HepG2 (cell line): ENCODE data around the gene SPANXN4. TPM values are rescaled to one million over a fixed set of nuclear protein-coding genes. Genes with fewer than 3 reads are reported as not detected.

Experiments used
- ATAC-seq: fragments of 200-7000 bp; cut with Tn5 transposase; 3 replicates; pipeline ENCODE4 v1.9.1; 2020; ENCODE audit warnings: mild to moderate bottlenecking, moderate library complexity
- Bru-seq: library from RNA; stranded (reverse); fragments of 400-500 nt; gene quantifications from one replicate; lab custom pipeline; 2021; lab: Mats Ljungman, UMichigan
- BruChase-seq, 2 experiments: library from RNA; stranded (reverse); fragments of 400-500 nt; gene quantifications; one replicate each; lab custom pipeline; 2021; lab: Mats Ljungman, UMichigan
- BruUV-seq: library from RNA; stranded (reverse); fragments of 400-500 nt; replicated peaks from 2 replicates; lab custom pipeline; 2021; lab: Mats Ljungman, UMichigan
- CTCF ChIA-PET: fragments of 300-600 bp; formaldehyde crosslinking; extraction: SDS; loops from one replicate; lab custom pipeline; 2021; ENCODE audit warnings: low total read pairs, inconsistent platforms, low intra/inter-chr PET ratio; lab: Yijun Ruan, JAX
- POLR2A ChIA-PET: fragments of 350-600 bp; sonication (Branson Sonifier 250); formaldehyde crosslinking; loops from one replicate; lab custom pipeline; 2020; ENCODE audit warnings: antibody characterized with exemption, inconsistent platforms; lab: Yijun Ruan, JAX
- DNase-seq: peaks from one replicate; pipeline ENCODE4 v3.0.0-alpha.2; 2015; ENCODE audit warnings: low spot score
- FAIRE-seq: peaks from 3 replicates; lab custom pipeline; 2011; peaks lifted over from hg19 to GRCh38; lab: Jason Lieb, UNC
- H2AFZ ChIP-seq: one replicate; pipeline ENCODE4 v1.6.1; 2011; ENCODE audit warnings: low read length, inconsistent platforms
- H3K27ac ChIP-seq: fragments of 300-600 bp; 3 replicates; pipeline ENCODE4 v1.8.0; 2011; ENCODE audit warnings: mixed run types, mild to moderate bottlenecking, mixed read lengths, low read length, inconsistent platforms; ENCODE audit not compliant: insufficient read depth; ENCODE audit errors: extremely low read length
- H3K27me3 ChIP-seq, 2 experiments: fragments of 200-600 bp in 1 of 2; 2 replicates in 1 of 2; 3 replicates in 1 of 2; pipeline versions ENCODE4 v1.6.0 to v1.8.0; 2011; ENCODE audit warnings: low read length in 2 of 2, mild to moderate bottlenecking in 2 of 2, moderate library complexity in 2 of 2, inconsistent platforms in 1 of 2; ENCODE audit not compliant: insufficient read depth in 2 of 2, control insufficient read depth in 1 of 2
- H3K36me3 ChIP-seq, 2 experiments: fragments of 200-600 bp in 1 of 2; replicated peaks in 1 of 2; 2 replicates in 1 of 2; 3 replicates in 1 of 2; pipeline versions ENCODE4 v1.5.1 to v1.8.0; 2011; ENCODE audit warnings: low read length in 2 of 2, inconsistent platforms in 1 of 2; ENCODE audit not compliant: insufficient read depth in 2 of 2, control insufficient read depth in 1 of 2
- H3K4me1 ChIP-seq: 2 replicates; pipeline ENCODE4 v1.5.1; 2012; ENCODE audit warnings: low read length, inconsistent platforms; ENCODE audit not compliant: insufficient read depth
- H3K4me2 ChIP-seq: 2 replicates; pipeline ENCODE4 v1.6.0; 2011; ENCODE audit warnings: low read depth, low read length, inconsistent platforms
- H3K4me3 ChIP-seq, 3 experiments: fragments of 200-600 bp in 1 of 3; sonication (generic), shearing (Covaris generic) in 1 of 3; replicated peaks in 1 of 3; 2 replicates each; pipeline ENCODE4 v1.5.1; 2011 to 2016; ENCODE audit warnings: low read length in 3 of 3, inconsistent platforms in 2 of 3, low read depth in 2 of 3, mild to moderate bottlenecking in 2 of 3, control low read depth in 1 of 3, mixed read lengths in 1 of 3; ENCODE audit not compliant: insufficient read depth in 1 of 3
- H3K79me2 ChIP-seq: one replicate; pipeline ENCODE4 v1.6.1; 2011; ENCODE audit warnings: low read length, inconsistent platforms; ENCODE audit not compliant: insufficient read depth
- H3K9ac ChIP-seq: 2 replicates; pipeline ENCODE4 v1.6.0; 2011; ENCODE audit warnings: mild to moderate bottlenecking, low read depth, low read length, inconsistent platforms; ENCODE audit not compliant: insufficient read depth
- H3K9me3 ChIP-seq: 2 replicates; pipeline ENCODE4 v1.5.1; 2012; ENCODE audit warnings: mild to moderate bottlenecking, low read length
- H4K20me1 ChIP-seq: 2 replicates; pipeline ENCODE4 v1.6.0; 2011; ENCODE audit warnings: inconsistent platforms, mild to moderate bottlenecking, low read length, moderate library complexity; ENCODE audit not compliant: insufficient read depth
- ATRX ChIP-seq: sonication (generic); formaldehyde crosslinking; IDR thresholded peaks from 2 replicates; pipeline ENCODE4 v1.4.0; 2020; ENCODE audit warnings: missing genetic modification reagents, borderline replicate concordance
- CEBPG ChIP-seq: IDR thresholded peaks from 2 replicates; pipeline ENCODE4 v1.6.1; 2016
- FIP1L1 ChIP-seq: fragments of 200-400 bp; formaldehyde crosslinking; IDR thresholded peaks from 2 replicates; pipeline ENCODE4 v1.6.1; 2018; ENCODE audit warnings: low read depth, mild to moderate bottlenecking, low read length, moderate library complexity, borderline replicate concordance; ENCODE audit not compliant: insufficient read depth
- FOXC1 ChIP-seq: sonication (generic); formaldehyde crosslinking; IDR thresholded peaks from 2 replicates; pipeline ENCODE4 v1.8.0; 2022; ENCODE audit warnings: mild to moderate bottlenecking, missing genetic modification reagents, borderline replicate concordance
- FOXK2 ChIP-seq: fragments of 450-650 bp; IDR thresholded peaks from 2 replicates; pipeline ENCODE4 v1.6.1; 2016
- KAT8 ChIP-seq: IDR thresholded peaks from 2 replicates; pipeline ENCODE4 v1.6.1; 2016; ENCODE audit warnings: missing genetic modification reagents, missing compliant biosample characterization
- MYNN ChIP-seq: sonication (generic); formaldehyde crosslinking; IDR thresholded peaks from 2 replicates; pipeline ENCODE4 v1.4.0; 2020; ENCODE audit warnings: mild to moderate bottlenecking, low read depth, missing genetic modification reagents
- NCOR1 ChIP-seq: fragments of 200-600 bp; sonication (generic); IDR thresholded peaks from 2 replicates; pipeline ENCODE4 v1.7.0; 2017; ENCODE audit warnings: antibody characterized with exemption, low read length, borderline replicate concordance
- PTBP1 ChIP-seq: fragments of 200-400 bp; formaldehyde crosslinking; IDR thresholded peaks from 2 replicates; pipeline ENCODE4 v1.6.1; 2018; ENCODE audit warnings: low read length, low read depth; ENCODE audit not compliant: poor library complexity, severe bottlenecking
- SRY ChIP-seq: sonication (generic); formaldehyde crosslinking; IDR thresholded peaks from 2 replicates; pipeline ENCODE4 v1.8.0; 2022; ENCODE audit warnings: mild to moderate bottlenecking, missing genetic modification reagents
- TBX3 ChIP-seq: fragments of 450-650 bp; IDR thresholded peaks from 2 replicates; pipeline ENCODE4 v1.6.1; 2017; ENCODE audit warnings: antibody characterized with exemption, mild to moderate bottlenecking, inconsistent platforms, borderline replicate concordance
- ZNF232 ChIP-seq: sonication (generic); formaldehyde crosslinking; IDR thresholded peaks from 2 replicates; pipeline ENCODE4 v1.4.0; 2020; ENCODE audit warnings: missing genetic modification reagents, borderline replicate concordance
- ZNF713 ChIP-seq: sonication (generic); formaldehyde crosslinking; IDR thresholded peaks from 2 replicates; pipeline ENCODE4 v1.4.0; 2020; ENCODE audit warnings: mild to moderate bottlenecking, missing genetic modification reagents
- WGBS: methylation state at CpG from one replicate; pipeline ENCODE4 v1.1.6; 2017; ENCODE audit warnings: low lambda C conversion rate; 5-methylcytosine and 5-hydroxymethylcytosine counted together
- in situ Hi-C: cut with HindIII; loops from 2 replicates; pipeline ENCODE4 v1.10.0; 2017; ENCODE audit warnings: low pct_unique_long_range_greater_than_20kb; ENCODE audit not compliant: extremely low pct_ligation_motif_present
- intact Hi-C: fragments of 100-400 bp; cut with micrococcal nuclease; formaldehyde crosslinking; loops from one replicate; pipeline ENCODE4 v1.10.0; 2022; ENCODE audit not compliant: unreplicated experiment
- long read RNA-seq, 2 experiments: library from RNA in 1 of 2; library from polyadenylated mRNA in 1 of 2; stranded (forward) in 1 of 2; unstranded in 1 of 2; transcript quantifications; one replicate each; pipeline ENCODE4 v2.0.0, GENCODE V29; 2019 to 2022
- polyA minus RNA-seq, 3 experiments: library from RNA; depleted of rRNA, polyadenylated mRNA; stranded (reverse); fragments of >200 nt; gene quantifications; 2 replicates each; pipeline ENCODE4 v1.2.3, GENCODE V29; 2011; ENCODE audit warnings: low replicate concordance in 1 of 3
- polyA plus RNA-seq, 8 experiments: library from polyadenylated mRNA; depleted of rRNA in 3 of 8; stranded (reverse) in 7 of 8; unstranded in 1 of 8; fragments of >200 nt; fragmentation: Illumina TruSeq in 4 of 8; extraction: Trizol in 4 of 8; gene quantifications; 2 replicates each; pipeline versions ENCODE4 v1.2.1 to v1.2.3, GENCODE V29; 2011 to 2016; ENCODE audit warnings: low read depth in 4 of 8, missing spikeins in 1 of 8, mixed read lengths in 1 of 8; ENCODE audit not compliant: insufficient read depth in 1 of 8
- total RNA-seq, 5 experiments: library from RNA; depleted of rRNA; stranded (reverse); fragments of >200 nt; fragmentation: Illumina TruSeq; extraction: Trizol; gene quantifications; 2 replicates each; pipeline ENCODE4 v1.2.3, GENCODE V29; 2016; ENCODE audit warnings: low read depth in 1 of 5
- TF ChIP-seq, protein P1 (sequence below): IDR thresholded peaks from 2 replicates; pipeline ENCODE4 v1.4.0; 2020; ENCODE audit warnings: mild to moderate bottlenecking, missing genetic modification reagents
- TF ChIP-seq, protein P2 (sequence below): sonication (generic); formaldehyde crosslinking; IDR thresholded peaks from 2 replicates; pipeline ENCODE4 v1.5.1; 2020; ENCODE audit warnings: mild to moderate bottlenecking, missing genetic modification reagents, moderate library complexity
- TF ChIP-seq, protein P3 (sequence below): sonication (generic); IDR thresholded peaks from 2 replicates; pipeline ENCODE4 v1.6.1; 2016; ENCODE audit warnings: low read depth, borderline replicate concordance

SPANXN4 gene
- total RNA-seq (2016; rRNA removed; fragmentation: Illumina TruSeq; extraction: Trizol): not detected in 2 replicates
- total RNA-seq (2016; cell fraction: cytosol; rRNA removed; fragmentation: Illumina TruSeq; extraction: Trizol; ENCODE audit: low read depth): not detected in 2 replicates
- not detected in 2 replicates for total RNA-seq (2016; cell fraction: insoluble cytoplasmic fraction; rRNA removed; fragmentation: Illumina TruSeq; extraction: Trizol)
- total RNA-seq (2016; cell fraction: membrane; rRNA removed; fragmentation: Illumina TruSeq; extraction: Trizol): not detected in 2 replicates
- total RNA-seq (2016; cell fraction: nucleus; rRNA removed; fragmentation: Illumina TruSeq; extraction: Trizol): not detected in 2 replicates
- not detected in 2 replicates for polyA plus RNA-seq (2011; rRNA removed)
- polyA plus RNA-seq (2011; cell fraction: cytosol; rRNA removed): not detected in 2 replicates
- not detected in 2 replicates for polyA plus RNA-seq (2011; cell fraction: nucleus; rRNA removed)
- not detected in 2 replicates for polyA plus RNA-seq (2012)
- polyA plus RNA-seq (2016; cell fraction: cytosol; fragmentation: Illumina TruSeq; extraction: Trizol; ENCODE audit: low read depth): not detected in 2 replicates
- not detected in 2 replicates for polyA plus RNA-seq (2016; cell fraction: insoluble cytoplasmic fraction; fragmentation: Illumina TruSeq; extraction: Trizol; ENCODE audit: low read depth)
- not detected in 2 replicates for polyA plus RNA-seq (2016; cell fraction: membrane; fragmentation: Illumina TruSeq; extraction: Trizol; ENCODE audit: low read depth)
- polyA plus RNA-seq (2016; cell fraction: nucleus; fragmentation: Illumina TruSeq; extraction: Trizol; ENCODE audit: insufficient read depth, low read depth): not detected in 2 replicates
- not detected in 2 replicates for polyA minus RNA-seq (2011; rRNA and poly(A)+ RNA removed; ENCODE audit: low replicate concordance)
- polyA minus RNA-seq (2011; cell fraction: cytosol; rRNA and poly(A)+ RNA removed): not detected in 2 replicates
- not detected in 2 replicates for polyA minus RNA-seq (2011; cell fraction: nucleus; rRNA and poly(A)+ RNA removed)
- Bru-seq, nascent RNA: not detected
- not detected for BruChase-seq, experiment 1, labeled RNA remaining after a 6-hour chase
- BruChase-seq, experiment 2, labeled RNA remaining after a 2-hour chase: not detected
- long read RNA-seq, experiment 1: 0 reads
- long read RNA-seq, experiment 2: 0 reads

DNA sequence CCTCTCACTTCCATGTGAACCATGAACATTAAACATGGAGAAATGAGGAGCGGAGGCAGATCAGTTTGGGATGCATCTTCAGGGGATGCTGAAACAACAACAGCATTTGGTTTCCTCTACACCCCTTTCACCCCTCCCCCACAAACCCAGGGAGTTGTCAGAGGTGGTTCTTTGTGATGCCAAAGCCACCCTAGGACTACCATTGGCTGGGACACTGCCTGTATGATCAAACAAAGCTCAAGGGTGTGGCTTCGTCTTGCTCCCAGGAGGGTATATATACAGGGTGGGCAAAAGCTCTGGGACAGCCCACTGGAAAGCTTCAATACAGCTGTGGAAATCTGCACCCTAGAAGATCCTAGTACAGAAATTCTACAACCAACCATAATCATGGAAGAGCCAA is at the start of gene SPANXN4:
Gene SPANXN4 (plus strand): TSS at position 301 of the 400 bp plus-strand sequence. CDS start 87 bp downstream, at position 388.
- H3K36me3 ChIP-seq: no peaks in the 10 kb centered on the region
- H3K9ac ChIP-seq: no peak within 1 kb of the TSS
- ChIA-PET POLR2A (no interaction called here), CTCF (no interaction called here)
- in situ Hi-C loops (no loop called here), intact Hi-C loops (no loop called here)
- no TSS peak for BruUV-seq
- no peak within 1 kb of the TSS for H3K4me2 ChIP-seq
- WGBS: 40% methylated on average over 2 of the region's 2 CpGs
- H3K9me3 ChIP-seq: peaks cover 53% of the 10 kb centered on the region
- no peaks in the 10 kb centered on the region for H3K79me2 ChIP-seq
- FAIRE-seq: no peak
- no peaks in the 10 kb centered on the region for H3K4me1 ChIP-seq
- DNase-seq: no peak
- no peaks in the 10 kb centered on the region for H4K20me1 ChIP-seq
- H3K4me3 ChIP-seq: no peak within 1 kb of the TSS
- no peaks in the 10 kb centered on the region for H3K27me3 ChIP-seq
- ATAC-seq: no peak
- H3K27ac ChIP-seq: no peak within 1 kb of the TSS
- no peak within 1 kb of the TSS for H2AFZ ChIP-seq
- TF ChIP-seq FOXK2: no peak
- TF ChIP-seq, protein P1, sequence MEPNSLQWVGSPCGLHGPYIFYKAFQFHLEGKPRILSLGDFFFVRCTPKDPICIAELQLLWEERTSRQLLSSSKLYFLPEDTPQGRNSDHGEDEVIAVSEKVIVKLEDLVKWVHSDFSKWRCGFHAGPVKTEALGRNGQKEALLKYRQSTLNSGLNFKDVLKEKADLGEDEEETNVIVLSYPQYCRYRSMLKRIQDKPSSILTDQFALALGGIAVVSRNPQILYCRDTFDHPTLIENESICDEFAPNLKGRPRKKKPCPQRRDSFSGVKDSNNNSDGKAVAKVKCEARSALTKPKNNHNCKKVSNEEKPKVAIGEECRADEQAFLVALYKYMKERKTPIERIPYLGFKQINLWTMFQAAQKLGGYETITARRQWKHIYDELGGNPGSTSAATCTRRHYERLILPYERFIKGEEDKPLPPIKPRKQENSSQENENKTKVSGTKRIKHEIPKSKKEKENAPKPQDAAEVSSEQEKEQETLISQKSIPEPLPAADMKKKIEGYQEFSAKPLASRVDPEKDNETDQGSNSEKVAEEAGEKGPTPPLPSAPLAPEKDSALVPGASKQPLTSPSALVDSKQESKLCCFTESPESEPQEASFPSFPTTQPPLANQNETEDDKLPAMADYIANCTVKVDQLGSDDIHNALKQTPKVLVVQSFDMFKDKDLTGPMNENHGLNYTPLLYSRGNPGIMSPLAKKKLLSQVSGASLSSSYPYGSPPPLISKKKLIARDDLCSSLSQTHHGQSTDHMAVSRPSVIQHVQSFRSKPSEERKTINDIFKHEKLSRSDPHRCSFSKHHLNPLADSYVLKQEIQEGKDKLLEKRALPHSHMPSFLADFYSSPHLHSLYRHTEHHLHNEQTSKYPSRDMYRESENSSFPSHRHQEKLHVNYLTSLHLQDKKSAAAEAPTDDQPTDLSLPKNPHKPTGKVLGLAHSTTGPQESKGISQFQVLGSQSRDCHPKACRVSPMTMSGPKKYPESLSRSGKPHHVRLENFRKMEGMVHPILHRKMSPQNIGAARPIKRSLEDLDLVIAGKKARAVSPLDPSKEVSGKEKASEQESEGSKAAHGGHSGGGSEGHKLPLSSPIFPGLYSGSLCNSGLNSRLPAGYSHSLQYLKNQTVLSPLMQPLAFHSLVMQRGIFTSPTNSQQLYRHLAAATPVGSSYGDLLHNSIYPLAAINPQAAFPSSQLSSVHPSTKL (CRISPR knock-in tag): no peak
- no peak for TF ChIP-seq ZNF713
- no peak for TF ChIP-seq KAT8
- no peak for TF ChIP-seq NCOR1
- no peak for TF ChIP-seq FOXC1 (CRISPR knock-in tag)
- no peak for TF ChIP-seq FIP1L1
- TF ChIP-seq, protein P2, sequence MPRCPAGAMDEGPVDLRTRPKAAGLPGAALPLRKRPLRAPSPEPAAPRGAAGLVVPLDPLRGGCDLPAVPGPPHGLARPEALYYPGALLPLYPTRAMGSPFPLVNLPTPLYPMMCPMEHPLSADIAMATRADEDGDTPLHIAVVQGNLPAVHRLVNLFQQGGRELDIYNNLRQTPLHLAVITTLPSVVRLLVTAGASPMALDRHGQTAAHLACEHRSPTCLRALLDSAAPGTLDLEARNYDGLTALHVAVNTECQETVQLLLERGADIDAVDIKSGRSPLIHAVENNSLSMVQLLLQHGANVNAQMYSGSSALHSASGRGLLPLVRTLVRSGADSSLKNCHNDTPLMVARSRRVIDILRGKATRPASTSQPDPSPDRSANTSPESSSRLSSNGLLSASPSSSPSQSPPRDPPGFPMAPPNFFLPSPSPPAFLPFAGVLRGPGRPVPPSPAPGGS (CRISPR knock-in tag): no peak
- no peak for TF ChIP-seq ZNF232
- TF ChIP-seq PTBP1: no peak
- no peak for TF ChIP-seq SRY (CRISPR knock-in tag)
- no peak for TF ChIP-seq CEBPG
- TF ChIP-seq ATRX (CRISPR knock-in tag): no peak
- TF ChIP-seq, protein P3, sequence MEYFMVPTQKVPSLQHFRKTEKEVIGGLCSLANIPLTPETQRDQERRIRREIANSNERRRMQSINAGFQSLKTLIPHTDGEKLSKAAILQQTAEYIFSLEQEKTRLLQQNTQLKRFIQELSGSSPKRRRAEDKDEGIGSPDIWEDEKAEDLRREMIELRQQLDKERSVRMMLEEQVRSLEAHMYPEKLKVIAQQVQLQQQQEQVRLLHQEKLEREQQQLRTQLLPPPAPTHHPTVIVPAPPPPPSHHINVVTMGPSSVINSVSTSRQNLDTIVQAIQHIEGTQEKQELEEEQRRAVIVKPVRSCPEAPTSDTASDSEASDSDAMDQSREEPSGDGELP: no peak
- TF ChIP-seq MYNN (CRISPR knock-in tag): no peak
- no peak for TF ChIP-seq TBX3
